Measurements from ENCODE around the gene SYPL2. TPM values are rescaled to one million over a fixed set of nuclear protein-coding genes. Genes with fewer than 3 reads are reported as not detected.

SYPL2 gene
- total RNA-seq: 0.28 and 0.46 TPM in 2 replicates

GRCh38 chr1:109466452-109467300 is at the start of gene SYPL2:
SYPL2 (plus strand) TSS chr1:109466546; CDS start chr1:109466844, 298 bp downstream.

DNA sequence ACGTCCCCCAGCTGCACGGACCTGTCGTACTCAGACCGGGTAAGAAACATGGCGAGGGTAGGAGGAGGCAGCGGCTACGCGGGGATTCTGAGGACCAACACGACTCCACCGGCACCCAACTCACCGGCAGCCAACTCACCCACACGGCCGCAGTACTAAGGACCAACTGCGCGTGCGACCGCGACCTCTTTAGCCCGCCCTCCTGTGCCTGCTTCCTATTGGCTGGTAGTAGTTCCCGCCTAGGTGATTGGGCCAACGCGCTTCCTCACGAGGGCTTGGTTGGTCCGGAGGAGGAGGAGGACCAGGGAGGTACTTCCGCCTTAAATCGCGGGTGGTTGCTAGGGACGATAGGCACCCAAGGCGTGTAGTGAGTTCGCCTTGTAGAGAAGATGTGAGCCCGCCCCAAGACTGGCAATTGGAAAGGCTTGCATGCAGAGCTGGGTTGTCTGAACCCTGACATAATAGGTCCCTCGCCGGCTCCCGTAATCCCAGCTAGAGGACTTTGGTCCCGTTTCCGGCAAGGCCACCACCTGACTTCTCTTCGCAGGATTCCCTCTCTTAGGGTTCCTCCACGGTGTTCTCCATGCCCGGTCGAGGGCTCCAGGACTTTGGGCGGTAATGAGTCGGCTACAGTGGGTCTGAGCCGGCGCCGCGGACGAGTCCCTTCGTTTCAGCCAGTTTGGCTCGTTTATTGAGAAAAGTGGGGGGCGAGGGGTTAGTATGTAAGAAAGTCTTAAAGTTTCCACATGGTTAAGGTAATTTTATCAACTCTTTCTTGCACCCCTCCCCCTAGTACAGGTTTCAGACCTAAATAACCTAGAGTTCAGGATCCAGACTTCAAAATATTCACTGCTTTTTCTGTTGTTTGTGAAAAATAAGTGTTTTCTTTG is 39.8 kb upstream of the SYPL2 start, which contains the start of gene PSMA5:
PSMA5 (minus strand) TSS at position 168 of the 890 bp plus-strand sequence; CDS start at position 50, 118 bp downstream.

DNA sequence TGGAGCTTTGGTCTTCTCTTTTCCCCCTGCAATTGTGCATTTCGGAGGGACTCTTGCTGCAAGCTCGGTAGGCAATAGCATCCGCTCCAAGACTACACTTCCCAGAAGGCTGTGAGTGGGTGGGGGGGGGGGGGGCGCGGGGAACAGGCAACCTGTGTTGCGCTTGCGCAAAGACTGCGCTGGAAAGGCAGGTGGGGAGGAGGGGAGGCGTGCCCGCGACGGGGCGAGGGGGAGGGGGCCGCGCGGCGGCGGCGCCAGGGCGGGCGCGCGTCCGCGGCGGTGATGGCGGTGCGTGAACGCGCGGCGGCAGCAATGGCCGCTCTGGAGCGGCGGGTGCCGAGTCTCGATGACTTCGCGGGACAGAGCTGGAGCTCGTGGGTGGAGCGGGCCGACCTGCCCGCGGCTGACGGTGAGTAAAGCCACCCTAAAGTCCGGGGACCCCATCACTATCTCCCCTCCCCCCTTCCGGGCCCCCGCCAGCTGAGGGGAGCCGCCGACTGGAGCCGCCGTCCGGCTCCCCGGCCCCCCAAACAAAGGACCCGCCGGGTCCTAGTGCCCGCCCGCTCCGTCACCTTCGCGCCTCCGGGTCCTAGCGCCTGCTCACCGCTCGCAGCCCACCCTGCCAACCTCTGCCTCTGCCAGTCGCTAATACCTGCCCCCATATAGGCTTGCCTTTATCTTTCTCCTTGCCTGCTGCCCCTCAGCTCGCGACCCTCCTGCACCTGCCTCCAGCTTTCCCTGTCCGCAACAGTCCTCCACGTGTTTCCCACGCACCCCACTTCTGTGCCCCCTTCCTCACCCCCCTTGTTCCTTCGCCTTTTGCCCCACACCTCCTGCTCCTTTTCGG is 17.5 kb downstream of the SYPL2 start, which contains the start of gene ATXN7L2:
ATXN7L2 (plus strand) TSS at position 234 of the 847 bp plus-strand sequence; CDS start at position 283, 49 bp downstream.

DNA sequence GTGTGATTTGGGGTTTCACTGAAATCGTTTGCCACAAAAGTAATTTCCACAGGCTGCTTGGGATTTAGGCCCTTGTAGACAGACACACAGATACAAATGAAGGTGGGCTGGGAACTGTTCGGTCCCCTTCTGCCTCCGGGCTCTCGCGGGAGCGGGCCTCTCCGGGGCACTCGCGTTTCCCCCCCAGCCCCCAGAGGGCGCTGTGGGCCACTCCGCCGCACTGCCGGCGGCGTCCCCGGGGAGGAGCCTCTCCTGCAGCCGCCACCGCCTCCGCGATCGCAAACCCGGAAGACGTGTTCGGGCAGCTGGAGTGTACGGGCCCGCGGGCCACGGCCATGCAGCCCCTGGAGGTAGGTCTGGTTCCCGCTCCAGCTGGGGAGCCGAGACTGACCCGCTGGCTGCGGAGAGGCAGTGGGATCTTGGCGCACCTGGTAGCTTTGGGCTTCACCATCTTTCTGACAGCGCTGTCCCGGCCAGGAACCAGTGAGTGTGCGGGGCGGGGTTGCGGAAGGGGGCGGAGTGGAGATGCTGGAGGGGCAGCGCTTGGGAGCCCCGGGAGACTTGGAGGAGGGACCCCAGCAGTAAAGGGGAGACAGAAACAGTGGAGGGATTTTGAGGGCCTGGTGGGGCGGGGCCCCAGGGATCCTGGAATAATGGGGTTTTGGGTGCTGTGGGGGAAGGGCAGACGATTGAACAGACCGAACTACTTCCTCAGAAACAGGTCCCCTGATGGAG is 27.6 kb downstream of the SYPL2 start, which contains the start of gene CYB561D1:
CYB561D1 (plus strand) TSS at position 290 of the 735 bp plus-strand sequence; CDS start at position 336, 46 bp downstream.

DNA sequence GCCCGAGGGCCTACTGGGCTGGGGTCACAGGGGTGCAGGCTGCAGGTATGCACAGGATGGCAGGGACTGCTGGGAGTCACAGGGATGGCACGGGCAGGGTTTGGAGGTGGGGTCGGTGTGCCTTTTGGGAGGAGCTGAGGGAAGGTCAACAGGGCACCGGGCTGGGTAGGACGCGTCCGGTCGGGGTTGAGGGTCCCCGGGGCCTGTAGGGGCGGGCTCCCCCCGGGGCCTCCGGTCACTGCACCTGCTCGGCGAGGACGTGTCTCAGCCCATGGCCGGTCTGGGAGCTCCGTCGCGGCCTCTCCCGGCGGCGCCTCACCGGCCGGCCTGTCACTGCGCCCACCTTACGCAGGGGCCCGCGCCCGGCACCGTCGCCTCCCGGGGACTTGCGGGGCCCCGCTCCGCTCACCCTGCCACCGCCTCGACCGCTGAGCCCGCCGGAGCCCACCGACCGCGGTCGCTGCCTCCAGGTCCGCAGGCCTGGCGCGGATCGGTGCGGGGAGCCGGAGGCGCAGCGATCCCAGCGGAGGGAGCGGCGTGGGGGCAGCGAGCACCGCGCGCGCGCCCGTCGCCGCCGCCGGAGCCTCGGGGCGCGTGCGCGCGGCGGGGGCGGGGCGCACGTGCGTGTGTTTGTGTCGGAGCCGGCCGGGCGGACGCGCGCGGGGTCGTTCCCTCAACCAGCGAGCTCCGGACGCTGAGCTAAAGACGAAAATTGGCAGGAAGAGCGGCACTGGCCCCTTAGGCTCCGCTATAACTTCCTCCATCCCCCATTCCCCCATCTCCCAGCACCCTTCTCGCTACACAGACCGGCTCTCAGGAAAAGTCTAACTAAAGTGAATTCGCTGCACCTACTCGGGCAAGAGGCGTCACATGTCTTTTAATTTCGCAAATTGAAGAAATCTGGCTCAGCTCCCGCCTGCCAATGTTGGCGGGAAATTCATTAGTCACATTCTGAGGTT is 43.1 kb downstream of the SYPL2 start, which contains the start of gene AMIGO1:
AMIGO1 (minus strand) TSS at position 552 of the 959 bp plus-strand sequence. CDS start 815 bp downstream, outside the sequence.

Other genes with a start within 250 kb of the SYPL2 start
- gene CELSR2, start 217.0 kb upstream of the SYPL2 start, total RNA-seq: 1.00 and 1.5 TPM in 2 replicates
- gene PSRC1, start 183.4 kb upstream of the SYPL2 start, total RNA-seq: 1.8 and 2.3 TPM in 2 replicates
- not detected in 2 replicates for gene MYBPHL, start 159.5 kb upstream of the SYPL2 start, total RNA-seq
- gene SORT1, start 68.6 kb upstream of the SYPL2 start, total RNA-seq: 3.3 and 4.7 TPM in 2 replicates
- gene PSMA5, start 40.1 kb upstream of the SYPL2 start, total RNA-seq: 39.1 and 43.8 TPM in 2 replicates
- gene ATXN7L2, start 17.4 kb downstream of the SYPL2 start, total RNA-seq: 0.85 and 1.5 TPM in 2 replicates
- gene CYB561D1, start 27.5 kb downstream of the SYPL2 start, total RNA-seq: 3.6 TPM in 2 replicates
- 1.6 and 2.0 TPM in 2 replicates for gene AMIGO1, start 43.2 kb downstream of the SYPL2 start, total RNA-seq
- gene GPR61, start 73.3 kb downstream of the SYPL2 start, total RNA-seq: 0.28 TPM in 2 replicates
- 11.7 and 13.7 TPM in 2 replicates for gene GNAI3, start 82.1 kb downstream of the SYPL2 start, total RNA-seq
- gene GNAT2, start 153.1 kb downstream of the SYPL2 start, total RNA-seq: 0.28 and 0.37 TPM in 2 replicates
- gene AMPD2, start 153.3 kb downstream of the SYPL2 start, total RNA-seq: 73.5 and 83.7 TPM in 2 replicates
- 14.8 and 18.4 TPM in 2 replicates for gene GSTM4, start 189.6 kb downstream of the SYPL2 start, total RNA-seq
- gene GSTM2, start 201.5 kb downstream of the SYPL2 start, total RNA-seq: 16.2 and 20.0 TPM in 2 replicates
- 9.0 and 9.6 TPM in 2 replicates for gene GSTM1, start 221.3 kb downstream of the SYPL2 start, total RNA-seq
- 8.5 and 13.3 TPM in 2 replicates for gene GSTM5, start 245.7 kb downstream of the SYPL2 start, total RNA-seq